Measurements from ENCODE around the gene MTA1. TPM values are rescaled to one million over a fixed set of nuclear protein-coding genes. Genes with fewer than 3 reads are reported as not detected.

The MTA1 gene
- total RNA-seq, 1 experiment from 2014 or later: 166 TPM

- intact Hi-C loops (cut with micrococcal nuclease): no loop called here
- Mint-ChIP-seq H3K27me3 (ENCODE audit: insufficient read depth, unreplicated experiment) (no peaks in the 10 kb centered on the region), H3K27ac (ENCODE audit: low read depth, unreplicated experiment) (no peak overlapping the region), H3K9me3 (ENCODE audit: unreplicated experiment) (no peaks in the 10 kb centered on the region), H3K4me3 (ENCODE audit: unreplicated experiment) (no peak overlapping the region), H3K4me1 (ENCODE audit: insufficient read depth, unreplicated experiment) (peaks cover 1% of the 10 kb centered on the region), H3K36me3 (ENCODE audit: insufficient read depth, unreplicated experiment) (peaks cover 20% of the 10 kb centered on the region)
- ChIA-PET CTCF (no interaction called here), POLR2A (interaction anchor here (0.7 kb wide), 1 partner anchor 154 kb away, joined by 3 read pairs; no protein-coding TSS in a partner anchor)
- no peak for DNase-seq (ENCODE audit: unreplicated experiment)
- TF ChIP-seq CTCF (IDR thresholded peaks at IDR 0.05; ENCODE audit: unreplicated experiment): no peak
- BruUV-seq (replicated peaks): no TSS peak
Observed at GRCh38 chr14:105467249-105467941, 47.8 kb downstream of the MTA1 start.

- POLR2A ChIA-PET: interaction anchor here (0.7 kb wide), 1 partner anchor 154 kb away, joined by 3 read pairs; no protein-coding TSS in a partner anchor
- Mint-ChIP-seq H3K4me1 (ENCODE audit: insufficient read depth, unreplicated experiment) (peaks cover 5% of the 10 kb centered on the region), H3K4me3 (ENCODE audit: unreplicated experiment) (no peak overlapping the region), H3K27ac (ENCODE audit: low read depth, unreplicated experiment) (no peak overlapping the region), H3K9me3 (ENCODE audit: unreplicated experiment) (no peaks in the 10 kb centered on the region), H3K27me3 (ENCODE audit: insufficient read depth, unreplicated experiment) (no peaks in the 10 kb centered on the region), H3K36me3 (ENCODE audit: insufficient read depth, unreplicated experiment) (peaks cover 20% of the 10 kb centered on the region)
- TF ChIP-seq CTCF (IDR thresholded peaks at IDR 0.05; ENCODE audit: unreplicated experiment): no peak
- CTCF ChIA-PET: no interaction called here
- DNase-seq (ENCODE audit: unreplicated experiment): no peak
- BruUV-seq (replicated peaks): no TSS peak
- intact Hi-C loops (cut with micrococcal nuclease): no loop called here
Observed at GRCh38 chr14:105467942-105468471, 48.4 kb downstream of the MTA1 start.

- Mint-ChIP-seq H3K4me3 (ENCODE audit: unreplicated experiment) (no peak overlapping the region), H3K27ac (ENCODE audit: low read depth, unreplicated experiment) (no peak overlapping the region), H3K9me3 (ENCODE audit: unreplicated experiment) (no peaks in the 10 kb centered on the region), H3K4me1 (ENCODE audit: insufficient read depth, unreplicated experiment) (peaks cover 5% of the 10 kb centered on the region), H3K36me3 (ENCODE audit: insufficient read depth, unreplicated experiment) (peaks cover 17% of the 10 kb centered on the region), H3K27me3 (ENCODE audit: insufficient read depth, unreplicated experiment) (no peaks in the 10 kb centered on the region)
- BruUV-seq (replicated peaks): no TSS peak
- peak; percentile 37 for DNase-seq (ENCODE audit: unreplicated experiment)
- CTCF ChIA-PET: interaction anchor here (0.8 to 1.4 kb wide), 3 partner anchors 12 to 21 kb away, joined by 4 to 5 read pairs (median 4); no protein-coding TSS in a partner anchor
- no peak for TF ChIP-seq CTCF (IDR thresholded peaks at IDR 0.05; ENCODE audit: unreplicated experiment)
- intact Hi-C loops (cut with micrococcal nuclease): no loop called here
- POLR2A ChIA-PET: no interaction called here
Observed at GRCh38 chr14:105468621-105469241, 49.1 kb downstream of the MTA1 start.

All from MCF 10A (cell line).